Mucosa of descending colon (tissue), 3 donors: Measurements from ENCODE around the gene C2orf76. TPM values are rescaled to one million over a fixed set of nuclear protein-coding genes. Genes with fewer than 3 reads are reported as not detected.
"Not testable (repeated sequence)": the region's sequence is repeated elsewhere in the genome, so short reads cannot be mapped to it uniquely, and the experiment has no call there.

ENCODE experiments used
- ATAC-seq: fragments of 200-7000 bp; cut with Tn5 transposase; one replicate; pipeline ENCODE4 v1.9.1; 2020; ENCODE audit warnings: mild to moderate bottlenecking, moderate library complexity
- DNase-seq, 3 donors: peaks; one replicate each; pipeline ENCODE4 v3.0.0-alpha.2; 2020
- H3K36me3 ChIP-seq: fragments of 200-600 bp; one replicate; pipeline ENCODE4 v1.8.0; 2021; ENCODE audit warnings: low read depth, mild to moderate bottlenecking
- H3K4me1 ChIP-seq: fragments of 200-600 bp; one replicate; pipeline ENCODE4 v1.8.0; 2021; ENCODE audit warnings: low read depth, mild to moderate bottlenecking
- H3K4me3 ChIP-seq: fragments of 200-600 bp; one replicate; pipeline ENCODE4 v1.8.0; 2021; ENCODE audit warnings: mild to moderate bottlenecking
- H3K9me3 ChIP-seq: fragments of 200-600 bp; one replicate; pipeline ENCODE4 v1.8.0; 2021; ENCODE audit warnings: mild to moderate bottlenecking
- CTCF ChIP-seq: fragments of 200-600 bp; IDR thresholded peaks from one replicate; pipeline ENCODE4 v1.8.0; 2022; ENCODE audit warnings: antibody characterized with exemption, mild to moderate bottlenecking
- intact Hi-C, 2 donors: fragments of 100-400 bp; cut with DNase I in 1 of 2; cut with micrococcal nuclease in 1 of 2; formaldehyde crosslinking; loops; one replicate each; pipeline versions ENCODE4 v1.11.0 to v1.11.1; 2022; cut with DNase I, micrococcal nuclease
- total RNA-seq, 3 donors: library from RNA; stranded (reverse); fragmentation: NEBNext Ultra II Directional in 2 of 3; extraction: Animal tissue kit (Norgen Biotek cat#: 25700) in 2 of 3; gene quantifications; one replicate each; pipeline versions ENCODE4 v1.2.1 to v1.2.4, GENCODE V29; 2021 to 2023
- donor health status: DM: no; HTN: no; CAD: no; lungs with moderate emphysema.
- donor health status: DM: no; HTN: no; CAD: no.
- donor health status: DM: no; HTN: yes; CAD: no.

C2orf76 gene
- total RNA-seq, 3 donors from 2014 or later: 5.4 to 11.2 (median 5.5) TPM

GRCh38 chr2:119407430-119408220 lies 41.0 kb upstream of the C2orf76 start:
- H3K4me3 ChIP-seq: no peak overlapping the region
- H3K4me1 ChIP-seq: peaks cover 8% of the 10 kb centered on the region
- H3K9me3 ChIP-seq: no peaks in the 10 kb centered on the region
- peak; percentile 55 for TF ChIP-seq CTCF
- intact Hi-C loops: loop anchor here (5.0 to 10.0 kb wide), 2 partner anchors 70 to 257 kb away; no protein-coding TSS in a partner anchor
- H3K36me3 ChIP-seq: no peaks in the 10 kb centered on the region
- DNase-seq (peak in 1 of 3 donors; percentile 72), ATAC-seq (peak; percentile 80)

GRCh38 chr2:119405151-119405550 lies 38.5 kb upstream of the C2orf76 start:
- intact Hi-C loops: loop anchor here (5.0 to 10.0 kb wide), 2 partner anchors 72 to 260 kb away; no protein-coding TSS in a partner anchor
- ATAC-seq (no peak), DNase-seq (no peak)
- Histone ChIP-seq H3K4me1 (peaks cover 12% of the 10 kb centered on the region), H3K9me3 (no peaks in the 10 kb centered on the region), H3K4me3 (no peak overlapping the region), H3K36me3 (no peaks in the 10 kb centered on the region)
- TF ChIP-seq CTCF: no peak

GRCh38 chr2:119403618-119404017 lies 37.0 kb upstream of the C2orf76 start:
- not testable (repeated sequence) for H3K4me1 ChIP-seq, H3K9me3 ChIP-seq, H3K4me3 ChIP-seq, H3K36me3 ChIP-seq, ATAC-seq, DNase-seq
- intact Hi-C loops: loop anchor here in 1 of 2 donors (10.0 kb wide), 1 partner anchor 261 kb away; no protein-coding TSS in a partner anchor

- intact Hi-C loops: loop anchor here in 1 of 2 donors (10.0 kb wide), 1 partner anchor 262 kb away; no protein-coding TSS in a partner anchor
- DNase-seq (peak in 2 of 3 donors; percentile 63 to 81), ATAC-seq (peak; percentile 96)
- H3K9me3 ChIP-seq: no peaks in the 10 kb centered on the region
- no peak for TF ChIP-seq CTCF
- H3K4me3 ChIP-seq: no peak overlapping the region
- no peaks in the 10 kb centered on the region for H3K36me3 ChIP-seq
- peaks cover 9% of the 10 kb centered on the region for H3K4me1 ChIP-seq
Observed at GRCh38 chr2:119402645-119403560, 36.3 kb upstream of the C2orf76 start.

GRCh38 chr2:119402106-119402505 lies 35.5 kb upstream of the C2orf76 start:
- H3K4me3 ChIP-seq: no peak overlapping the region
- no peak for DNase-seq
- ATAC-seq: no peak
- H3K4me1 ChIP-seq: peaks cover 9% of the 10 kb centered on the region
- H3K9me3 ChIP-seq: no peaks in the 10 kb centered on the region
- no peak for TF ChIP-seq CTCF
- intact Hi-C loops: loop anchor here in 1 of 2 donors (10.0 kb wide), 1 partner anchor 263 kb away; no protein-coding TSS in a partner anchor
- no peaks in the 10 kb centered on the region for H3K36me3 ChIP-seq
